ENCODE measurements around the gene LRGUK. TPM values are rescaled to one million over a fixed set of nuclear protein-coding genes. Genes with fewer than 3 reads are reported as not detected.

LRGUK gene
- polyA plus RNA-seq, 3 donors: 0.41 TPM; not detected in 2

DNA sequence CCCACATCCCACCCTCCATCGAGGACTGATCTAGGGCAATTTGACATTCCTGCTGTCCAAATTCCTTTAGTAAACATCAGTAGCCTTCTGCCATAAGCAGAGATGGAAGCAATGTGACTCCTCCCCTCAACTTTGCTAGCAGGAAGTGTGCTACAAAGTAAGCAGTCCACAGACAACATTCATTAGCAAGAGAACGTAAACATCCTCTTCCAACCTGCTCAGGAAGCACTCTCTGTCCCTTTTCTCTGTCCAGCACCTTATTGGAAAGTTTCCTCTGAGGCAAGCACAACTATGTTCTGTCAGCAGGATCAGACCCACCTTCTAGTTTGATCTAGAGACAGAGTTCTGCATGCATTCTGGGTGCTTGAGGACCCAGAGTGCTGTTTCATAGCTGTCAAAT lies 48.1 kb upstream of the LRGUK start:
- Mint-ChIP-seq H3K27ac (no peak overlapping the region), H3K4me3 (no peak overlapping the region), H3K36me3 (peaks cover 12 to 14% of the 10 kb centered on the region in 2 donors), H3K9me3 (peaks cover 5 to 11% (median 8%) of the 10 kb centered on the region in 7 donors), H3K27me3 (ENCODE audit: low read depth in 3 of 3) (no peaks in the 10 kb centered on the region), H3K4me1 (peaks cover 11% of the 10 kb centered on the region)
- H3K27ac ChIP-seq (ENCODE audit: low read depth in 1 of 2, low read length in 2 of 2): no peak overlapping the region
- 61% methylated on average over 2 of the region's 2 CpGs for WGBS (ENCODE audit: insufficient coverage)
- no peak overlapping the region for H2AFZ ChIP-seq (ENCODE audit: insufficient read depth, low read depth, low read length, poor library complexity, severe bottlenecking)
- no peaks in the 10 kb centered on the region for H3K36me3 ChIP-seq (replicated peaks in 1 of 2; ENCODE audit: control insufficient read depth in 1 of 2, insufficient read depth in 2 of 2, low read length in 2 of 2)
- H3K79me2 ChIP-seq (ENCODE audit: insufficient read depth, low read length): no peaks in the 10 kb centered on the region
- peaks cover 7 to 9% of the 10 kb centered on the region in 2 donors for H3K4me1 ChIP-seq (ENCODE audit: control insufficient read depth in 1 of 2, insufficient read depth in 2 of 2, low read length in 2 of 2)
- intact Hi-C loops (cut with micrococcal nuclease): no loop called here
- H3K27me3 ChIP-seq (ENCODE audit: control insufficient read depth in 2 of 2, insufficient read depth in 2 of 2, low read length in 2 of 2): no peaks in the 10 kb centered on the region
- TF ChIP-seq, protein P1, sequence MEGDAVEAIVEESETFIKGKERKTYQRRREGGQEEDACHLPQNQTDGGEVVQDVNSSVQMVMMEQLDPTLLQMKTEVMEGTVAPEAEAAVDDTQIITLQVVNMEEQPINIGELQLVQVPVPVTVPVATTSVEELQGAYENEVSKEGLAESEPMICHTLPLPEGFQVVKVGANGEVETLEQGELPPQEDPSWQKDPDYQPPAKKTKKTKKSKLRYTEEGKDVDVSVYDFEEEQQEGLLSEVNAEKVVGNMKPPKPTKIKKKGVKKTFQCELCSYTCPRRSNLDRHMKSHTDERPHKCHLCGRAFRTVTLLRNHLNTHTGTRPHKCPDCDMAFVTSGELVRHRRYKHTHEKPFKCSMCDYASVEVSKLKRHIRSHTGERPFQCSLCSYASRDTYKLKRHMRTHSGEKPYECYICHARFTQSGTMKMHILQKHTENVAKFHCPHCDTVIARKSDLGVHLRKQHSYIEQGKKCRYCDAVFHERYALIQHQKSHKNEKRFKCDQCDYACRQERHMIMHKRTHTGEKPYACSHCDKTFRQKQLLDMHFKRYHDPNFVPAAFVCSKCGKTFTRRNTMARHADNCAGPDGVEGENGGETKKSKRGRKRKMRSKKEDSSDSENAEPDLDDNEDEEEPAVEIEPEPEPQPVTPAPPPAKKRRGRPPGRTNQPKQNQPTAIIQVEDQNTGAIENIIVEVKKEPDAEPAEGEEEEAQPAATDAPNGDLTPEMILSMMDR (IDR thresholded peaks at IDR 0.05): no peak
- no peak for DNase-seq
- no peak overlapping the region for H3K9ac ChIP-seq (ENCODE audit: insufficient read depth, low read length, poor library complexity, severe bottlenecking)
- H3K4me3 ChIP-seq (replicated peaks in 1 of 3; ENCODE audit: low read depth in 2 of 3, low read length in 3 of 3): no peak overlapping the region
- no peaks in the 10 kb centered on the region for H4K20me1 ChIP-seq (ENCODE audit: insufficient read depth, low read length)
- no peak overlapping the region for H3K4me2 ChIP-seq (replicated peaks; ENCODE audit: extremely low read depth, low read length, poor library complexity, severe bottlenecking)
- peaks cover 0 to 5% of the 10 kb centered on the region in 2 donors for H3K9me3 ChIP-seq (replicated peaks in 1 of 2; ENCODE audit: control insufficient read depth in 1 of 2, insufficient read depth in 1 of 2, low read length in 2 of 2)

DNA sequence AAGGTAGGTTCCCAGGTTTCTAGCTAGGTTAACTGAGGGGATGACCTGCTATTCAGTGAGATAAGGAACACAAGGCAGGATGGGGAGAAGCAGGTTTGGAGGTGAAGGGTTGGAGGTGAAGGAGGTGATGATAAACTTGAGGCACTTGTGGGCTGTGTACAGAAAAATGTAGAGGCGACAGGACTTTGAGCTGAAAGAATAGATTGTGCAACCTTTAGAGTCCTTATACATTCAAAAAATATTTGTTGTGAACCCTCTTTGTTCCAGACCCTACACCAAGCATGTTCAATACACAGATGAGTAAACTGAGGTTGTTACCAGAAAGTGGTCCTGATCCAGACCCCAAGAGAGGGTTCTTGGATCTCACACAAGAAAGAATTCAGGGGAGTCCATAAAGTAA lies 45.4 kb upstream of the LRGUK start:
- Histone ChIP-seq H3K27ac (ENCODE audit: low read depth in 1 of 2, low read length in 2 of 2) (no peak overlapping the region), H3K9me3 (replicated peaks in 1 of 2; ENCODE audit: control insufficient read depth in 1 of 2, insufficient read depth in 1 of 2, low read length in 2 of 2) (no peaks in the 10 kb centered on the region), H3K4me2 (replicated peaks; ENCODE audit: extremely low read depth, low read length, poor library complexity, severe bottlenecking) (no peak overlapping the region), H3K9ac (ENCODE audit: insufficient read depth, low read length, poor library complexity, severe bottlenecking) (no peak overlapping the region), H3K4me1 (ENCODE audit: control insufficient read depth in 1 of 2, insufficient read depth in 2 of 2, low read length in 2 of 2) (peaks cover 27 to 30% of the 10 kb centered on the region in 2 donors), H3K27me3 (ENCODE audit: control insufficient read depth in 2 of 2, insufficient read depth in 2 of 2, low read length in 2 of 2) (no peaks in the 10 kb centered on the region), H2AFZ (ENCODE audit: insufficient read depth, low read depth, low read length, poor library complexity, severe bottlenecking) (no peak overlapping the region), H3K4me3 (replicated peaks in 1 of 3; ENCODE audit: low read depth in 2 of 3, low read length in 3 of 3) (no peak overlapping the region), H3K79me2 (ENCODE audit: insufficient read depth, low read length) (no peaks in the 10 kb centered on the region), H3K36me3 (replicated peaks in 1 of 2; ENCODE audit: control insufficient read depth in 1 of 2, insufficient read depth in 2 of 2, low read length in 2 of 2) (no peaks in the 10 kb centered on the region), H4K20me1 (ENCODE audit: insufficient read depth, low read length) (no peaks in the 10 kb centered on the region)
- H3K4me1 Mint-ChIP-seq: peaks cover 30% of the 10 kb centered on the region
- H3K27me3 Mint-ChIP-seq (ENCODE audit: low read depth in 3 of 3): no peaks in the 10 kb centered on the region
- DNase-seq: no peak
- no CpG with 5 or more reads among the region's 1 CpG for WGBS (ENCODE audit: insufficient coverage)
- no peak overlapping the region for H3K27ac Mint-ChIP-seq
- intact Hi-C loops (cut with micrococcal nuclease): no loop called here
- peaks cover 3 to 4% of the 10 kb centered on the region in 2 donors for H3K36me3 Mint-ChIP-seq
- H3K9me3 Mint-ChIP-seq: peaks cover 0 to 4% (median 2%) of the 10 kb centered on the region in 7 donors
- TF ChIP-seq, protein P1 (IDR thresholded peaks at IDR 0.05): no peak
- no peak overlapping the region for H3K4me3 Mint-ChIP-seq

All from CD14-positive monocyte (primary cell).